ENCODE data around the gene GALNT11.
A peak's percentile ranks its signal among the peaks of the same experiment; 100 is the strongest.

GALNT11 gene

DNA sequence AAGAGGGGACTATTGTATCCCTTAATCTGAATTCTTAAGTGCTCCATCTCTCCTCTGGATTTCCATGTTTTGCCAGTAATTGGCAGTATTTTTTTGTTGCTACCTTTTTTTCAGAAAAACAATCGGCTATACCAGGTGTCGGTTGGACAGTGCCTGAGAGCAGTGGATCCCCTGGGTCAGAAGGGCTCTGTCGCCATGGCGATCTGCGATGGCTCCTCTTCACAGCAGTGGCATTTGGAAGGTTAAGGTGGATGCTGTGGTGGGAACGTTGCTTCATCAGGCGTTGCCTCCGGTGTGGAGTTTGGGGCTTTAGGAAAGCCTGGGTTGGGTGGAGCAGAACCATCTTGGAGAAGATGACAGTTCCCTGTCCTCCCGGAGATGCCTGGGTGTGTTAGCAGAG is 96.0 kb downstream of the GALNT11 start:
- no peak for DNase-seq

DNA sequence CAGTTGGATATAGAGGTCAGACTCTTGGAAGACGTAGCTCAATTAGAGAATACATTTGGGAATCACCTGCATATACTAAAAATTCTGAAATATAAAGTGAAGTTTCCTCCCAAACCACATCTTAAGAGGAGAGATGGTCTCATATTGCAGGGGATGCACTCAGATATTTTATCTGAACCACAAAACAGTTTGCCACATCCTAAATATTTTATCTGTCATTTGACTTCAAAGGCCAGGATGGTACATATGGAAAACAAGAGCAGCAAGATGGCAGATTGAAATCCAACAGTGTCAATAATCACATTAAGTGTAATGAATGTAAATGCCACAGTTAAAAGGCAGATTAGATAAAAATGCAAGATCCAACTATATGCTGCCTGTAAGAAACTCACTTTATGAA is 97.1 kb downstream of the GALNT11 start:
- no peak for DNase-seq

DNA sequence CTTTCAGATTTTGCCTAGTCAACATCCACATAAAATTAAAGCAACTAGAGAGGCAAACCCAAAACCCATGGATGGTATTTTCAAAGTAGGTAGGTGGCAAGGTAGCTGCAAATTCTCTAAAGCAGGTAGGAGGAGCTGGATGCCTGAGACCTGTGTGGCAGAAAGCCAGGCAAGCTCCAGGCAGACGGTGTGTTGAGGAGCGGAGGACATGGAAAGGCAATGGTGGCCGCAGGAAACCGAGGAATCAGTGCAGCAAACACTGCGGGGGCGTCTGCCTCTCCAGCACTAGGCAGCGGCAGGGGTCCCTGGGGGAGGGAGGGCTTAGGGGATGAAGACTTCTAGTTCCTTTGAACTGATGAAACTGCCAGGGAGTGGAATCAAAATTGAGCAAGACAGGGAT is 101.3 kb downstream of the GALNT11 start:
- no peak for DNase-seq

DNA sequence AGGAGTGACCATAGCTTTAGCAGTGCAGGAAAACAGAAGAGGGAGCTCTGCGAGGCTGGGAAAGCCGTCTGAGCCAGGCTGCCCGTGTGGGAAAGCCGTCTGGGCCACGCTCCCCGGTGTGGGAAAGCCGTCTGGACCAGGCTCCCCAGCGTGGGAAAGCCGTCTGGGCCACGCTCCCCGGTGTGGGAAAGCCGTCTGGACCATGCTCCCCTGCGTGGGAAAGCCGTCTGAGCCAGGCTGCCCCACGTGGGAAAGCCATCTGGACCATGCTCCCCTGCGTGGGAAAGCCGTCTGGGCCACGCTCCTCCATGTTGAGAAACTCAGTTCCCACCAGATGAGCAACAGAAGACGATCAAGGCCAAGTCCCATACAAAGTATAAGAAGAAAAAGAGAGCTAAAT is 101.8 kb downstream of the GALNT11 start:
- DNase-seq, result no peak

DNA sequence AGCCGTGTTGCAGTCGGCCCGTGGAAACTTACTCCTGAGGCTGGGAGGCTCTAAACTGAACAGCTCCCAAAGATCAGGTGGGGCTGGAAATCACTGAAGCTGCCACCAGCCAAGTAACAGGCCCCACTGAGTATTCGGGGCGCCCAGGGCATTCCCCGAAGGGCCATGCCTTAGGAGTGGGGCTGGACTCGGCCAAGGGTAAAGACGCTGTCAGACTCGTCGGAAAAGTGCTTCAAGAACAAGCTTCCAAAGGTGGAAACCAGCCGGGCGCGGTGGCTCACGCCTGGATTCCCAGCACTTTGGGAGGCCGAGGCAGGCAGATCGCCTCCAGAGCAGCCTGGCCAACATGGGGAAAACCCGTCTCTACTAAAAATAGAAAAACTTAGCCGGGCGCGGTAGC is 102.8 kb downstream of the GALNT11 start:
- no peak for DNase-seq

DNA sequence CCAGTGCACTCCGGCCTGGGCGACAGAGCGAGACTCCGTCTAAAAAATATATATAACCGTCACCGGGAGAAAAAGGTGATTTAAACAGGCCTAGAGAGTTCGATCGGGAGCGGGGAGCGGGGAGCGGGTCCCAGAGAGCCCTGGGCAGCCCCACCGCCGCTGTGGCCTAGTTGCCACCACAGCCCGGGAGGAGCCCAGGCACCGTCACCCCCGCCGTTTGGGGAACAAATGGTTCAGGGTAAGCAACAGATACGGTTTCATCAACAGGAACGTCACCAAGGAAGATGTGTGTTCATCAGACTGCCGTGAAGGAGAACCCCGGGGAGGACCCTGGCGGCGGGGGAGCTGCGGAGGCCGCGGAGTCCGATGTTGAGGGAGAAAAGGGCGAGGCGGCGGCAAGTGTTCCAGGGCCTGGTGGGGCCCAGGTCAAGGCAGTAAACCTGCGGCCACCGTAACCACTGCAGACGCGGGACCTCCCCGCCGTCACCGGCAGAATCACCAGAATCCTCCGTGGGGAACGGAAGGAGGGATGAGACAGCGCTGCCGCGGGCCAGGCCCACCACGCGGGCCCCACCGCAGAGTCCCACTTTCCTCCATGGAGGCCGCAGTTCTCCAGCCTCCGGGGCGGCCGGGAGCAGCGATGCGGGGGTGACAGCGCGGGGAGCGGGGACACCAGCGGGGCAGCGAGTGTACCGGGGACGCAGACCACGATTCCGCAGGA is 103.4 kb downstream of the GALNT11 start:
- DNase-seq, result no peak

DNA sequence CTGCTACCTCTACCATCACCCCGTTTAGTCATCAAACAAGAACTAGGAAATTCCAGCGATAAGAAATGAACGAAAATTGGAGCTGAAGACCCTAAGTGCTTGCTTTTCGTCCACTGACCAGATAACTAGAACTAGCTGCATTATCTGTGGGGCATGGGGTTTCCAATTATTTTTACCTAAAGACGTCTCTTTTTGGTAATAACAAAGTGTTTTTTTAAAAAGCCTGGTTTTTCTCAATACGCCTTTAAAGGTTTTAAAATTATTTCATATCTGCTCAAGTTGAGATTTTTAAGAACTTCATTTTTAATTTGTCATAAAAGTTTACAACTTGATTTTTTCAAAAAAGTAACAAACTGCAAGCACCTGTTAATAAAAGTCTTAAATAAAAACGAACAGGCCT is 104.2 kb downstream of the GALNT11 start:
- DNase-seq, result no peak

DNA sequence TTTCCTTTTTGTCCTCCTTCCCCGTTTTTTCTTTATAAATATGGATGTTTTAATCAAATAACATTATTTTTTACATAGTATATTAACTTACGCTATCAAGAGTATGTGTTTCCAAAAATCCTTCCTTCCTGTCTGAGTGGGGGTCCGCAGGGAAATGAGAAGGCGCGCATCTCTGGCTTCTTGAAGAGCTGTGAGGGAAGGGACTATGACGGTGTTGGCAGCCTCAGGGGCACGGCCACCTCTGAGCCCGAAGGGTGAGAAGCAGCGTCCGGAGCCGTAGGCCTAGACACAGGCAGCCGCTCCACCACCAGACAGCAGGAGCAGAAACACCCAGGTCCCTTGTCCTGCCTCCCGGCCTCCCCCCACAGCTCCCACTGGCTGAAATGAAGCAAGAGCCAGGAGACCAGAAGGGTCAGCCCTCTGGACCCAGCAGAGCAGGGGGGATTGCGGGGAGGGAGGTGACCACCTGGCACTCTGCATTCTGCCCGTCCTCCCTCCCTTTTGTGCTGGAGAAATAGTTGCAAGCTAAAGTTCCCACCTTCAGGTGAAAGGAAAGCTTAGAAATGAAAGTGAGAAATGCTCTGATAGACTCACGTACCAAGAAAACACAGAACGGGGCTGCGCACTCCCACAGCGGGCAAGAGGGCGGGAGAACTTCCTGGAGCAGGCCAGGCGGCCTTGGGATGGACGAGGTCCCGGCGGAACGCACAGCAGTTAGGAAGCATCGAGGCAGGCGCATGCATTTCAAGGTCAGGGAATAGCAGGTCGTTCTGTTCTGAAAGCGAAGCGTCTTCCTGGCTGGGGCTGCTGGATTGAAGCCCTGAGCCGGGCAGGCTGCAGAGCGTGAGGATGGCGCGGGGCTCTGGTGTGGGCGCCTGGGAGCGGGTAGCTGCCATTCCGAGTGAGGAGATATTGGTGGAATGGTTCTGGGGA is 105.5 kb downstream of the GALNT11 start:
- no peak for DNase-seq

DNA sequence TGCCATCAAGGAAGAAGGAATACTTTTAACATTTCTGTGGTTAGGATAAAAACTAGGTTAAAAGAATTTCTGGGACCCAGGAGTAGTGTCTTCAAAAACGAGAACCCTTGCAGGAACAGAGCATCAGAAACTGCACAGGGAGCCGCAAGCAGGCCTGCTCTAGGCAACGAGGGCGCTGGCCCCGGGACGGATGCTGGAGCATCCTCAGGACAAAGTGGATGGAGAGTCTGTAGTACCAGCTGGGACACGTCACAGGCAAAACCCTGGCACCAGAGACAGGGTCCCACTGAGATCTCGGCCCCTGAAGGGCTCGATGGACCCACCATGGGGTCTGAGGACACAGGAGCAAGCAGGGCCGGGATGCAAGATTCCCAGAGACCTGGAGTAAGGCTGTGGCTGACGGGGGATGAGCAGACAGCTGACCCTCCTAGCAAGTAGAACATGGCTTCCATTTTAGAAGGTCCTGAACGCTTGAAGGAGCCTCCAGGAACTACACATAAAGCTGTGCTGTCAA is 106.6 kb downstream of the GALNT11 start:
- no peak for DNase-seq

DNA sequence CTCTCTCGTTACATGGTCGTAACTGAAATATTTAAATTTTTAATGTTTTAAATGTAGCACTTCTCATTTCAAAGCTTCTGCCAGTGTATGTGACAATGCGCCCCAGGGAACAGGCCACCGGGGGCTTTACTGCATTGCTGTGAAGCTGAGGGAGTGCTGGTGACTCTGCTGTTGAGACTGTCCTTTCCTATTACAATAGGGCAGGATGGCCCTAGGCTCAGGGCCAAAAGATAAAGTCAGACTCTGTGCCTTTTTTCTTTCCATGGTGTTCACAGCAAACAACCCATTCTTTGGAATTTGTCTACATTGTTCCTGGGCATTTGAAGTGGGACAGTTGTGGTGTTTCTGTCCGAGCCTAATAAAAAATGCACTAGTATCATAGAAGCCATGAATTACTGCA is 107.3 kb downstream of the GALNT11 start:
- no peak for DNase-seq

DNA sequence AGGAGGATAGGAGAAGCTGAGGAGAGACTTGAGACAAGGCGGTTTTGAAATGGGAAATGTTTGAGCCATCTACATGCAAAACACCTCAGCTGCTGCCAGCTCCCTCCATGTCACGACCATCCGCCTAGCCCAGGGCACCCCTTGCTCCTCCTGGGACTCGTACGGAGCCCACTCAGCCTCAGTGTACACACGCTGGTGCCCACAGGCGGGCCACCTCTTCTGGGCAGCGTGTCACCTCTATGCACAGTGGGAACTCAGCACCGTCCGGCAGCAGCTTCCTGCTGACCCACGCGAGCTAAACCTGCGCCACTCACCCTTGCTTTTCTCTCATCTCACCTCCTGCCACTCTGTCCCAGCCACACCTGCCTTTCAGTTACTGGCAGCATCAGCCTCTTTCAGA is 108.3 kb downstream of the GALNT11 start:
- DNase-seq, result no peak

DNA sequence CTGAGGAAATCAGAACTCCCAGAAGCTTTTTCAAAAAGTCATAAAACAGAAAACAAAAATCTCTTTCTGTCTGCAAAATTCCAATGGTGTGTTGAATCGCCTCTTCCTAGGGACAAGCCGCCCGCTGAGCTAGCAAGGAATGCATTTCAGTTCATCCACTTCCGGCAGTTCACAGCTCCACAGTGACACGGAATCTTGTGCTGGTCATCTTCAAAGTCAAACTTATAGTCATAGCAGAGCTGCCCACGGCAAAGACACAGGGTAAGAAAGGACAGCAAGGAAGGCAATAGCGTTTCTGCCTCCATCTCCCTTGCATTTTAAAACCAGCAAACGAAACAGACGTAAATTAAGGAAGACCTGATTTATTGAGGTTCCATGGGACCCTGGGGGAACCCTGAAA is 111.2 kb downstream of the GALNT11 start:
- DNase-seq, result no peak

DNA sequence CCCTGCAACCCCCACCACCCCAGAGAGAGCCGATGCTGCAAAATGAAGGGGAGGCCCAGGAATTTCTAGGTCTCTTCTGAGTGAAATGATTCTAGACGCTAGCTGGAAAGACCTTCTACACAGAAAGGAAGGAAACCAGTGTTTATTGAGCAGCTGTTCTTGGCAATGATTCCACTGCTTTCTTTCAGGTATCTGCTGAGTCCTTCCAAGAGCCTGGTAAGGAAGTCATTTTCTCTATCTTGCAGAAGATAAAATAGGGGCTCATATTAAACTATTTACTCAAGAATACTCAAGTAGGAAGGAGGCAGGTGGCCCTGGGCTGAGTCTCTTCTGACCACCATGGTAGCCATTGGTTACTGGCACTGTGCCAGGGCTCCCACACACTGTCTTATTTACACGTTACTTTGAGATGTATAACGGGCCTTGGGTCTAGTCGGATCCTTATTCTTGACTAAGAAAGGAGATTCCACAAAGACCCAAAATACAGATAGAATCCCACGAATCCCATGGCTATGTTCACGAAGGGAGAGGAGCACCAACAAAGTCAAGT is 112.1 kb downstream of the GALNT11 start:
- DNase-seq, result peak; percentile 25

DNA sequence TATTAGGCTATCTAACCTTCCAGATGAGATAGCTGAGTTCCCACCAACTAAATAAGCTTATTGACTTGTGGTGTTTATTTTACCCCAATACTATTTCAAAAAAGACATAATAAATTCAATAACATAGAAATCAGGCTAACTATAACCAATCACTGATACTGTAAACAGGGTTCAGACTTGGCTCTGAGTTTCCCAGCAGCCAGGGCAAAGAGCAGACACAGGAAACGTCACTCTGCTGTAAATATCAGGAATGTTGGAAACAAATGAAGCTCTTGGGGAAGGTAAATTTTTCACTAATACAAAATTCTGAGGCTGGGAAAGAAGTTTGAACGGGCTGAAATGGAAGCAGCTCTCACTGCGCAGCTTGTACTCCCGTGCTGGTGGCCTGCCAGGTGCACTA is 114.6 kb downstream of the GALNT11 start:
- no peak for DNase-seq

DNA sequence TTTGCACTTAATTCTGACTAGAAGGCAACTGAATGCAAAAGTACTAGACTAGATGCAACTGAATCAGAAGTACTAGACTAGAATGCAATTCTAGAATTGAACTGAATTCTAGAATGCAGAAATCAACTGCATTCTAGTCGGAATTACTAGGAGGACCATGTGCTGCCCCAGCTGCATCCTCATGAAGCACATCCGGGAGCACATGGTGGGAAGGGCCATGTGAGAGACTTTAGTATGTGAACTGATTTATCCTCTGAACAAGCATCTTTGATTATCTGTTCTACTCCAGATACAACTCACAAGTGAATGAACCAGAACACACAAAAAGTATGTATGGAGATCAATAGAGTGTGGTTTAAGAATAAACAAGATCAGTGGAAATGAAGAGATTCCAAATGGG is 115.1 kb downstream of the GALNT11 start:
- DNase-seq, result no peak

DNA sequence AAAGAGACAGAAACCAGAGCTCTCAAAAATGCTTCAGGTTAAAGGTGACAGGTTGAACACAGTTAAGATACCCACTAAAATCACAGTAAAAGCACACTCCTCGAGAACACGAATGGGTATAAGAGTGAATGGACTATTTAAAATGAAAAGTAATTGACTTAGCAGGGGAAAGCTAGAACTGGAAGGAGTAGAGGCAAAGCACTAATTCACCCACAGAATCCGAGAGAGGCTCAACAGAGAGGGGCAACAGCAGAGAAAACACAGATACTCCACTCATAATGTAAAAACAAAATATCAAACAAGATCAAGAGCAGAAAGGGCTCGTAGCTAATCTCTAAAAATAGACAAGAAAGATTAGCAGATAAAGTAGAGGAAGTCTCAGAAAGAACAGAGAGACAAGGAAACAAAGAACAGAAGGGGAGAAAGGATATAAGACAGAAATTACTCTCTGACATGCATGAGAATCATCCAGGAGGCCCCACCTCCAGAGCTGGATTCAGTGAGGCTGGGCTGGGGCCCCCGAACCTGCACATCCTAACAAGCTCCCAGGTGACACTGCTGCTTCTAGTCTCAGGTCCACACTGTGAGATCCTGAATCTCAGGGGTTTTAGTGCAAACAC is 117.6 kb downstream of the GALNT11 start:
- DNase-seq, result no peak

DNA sequence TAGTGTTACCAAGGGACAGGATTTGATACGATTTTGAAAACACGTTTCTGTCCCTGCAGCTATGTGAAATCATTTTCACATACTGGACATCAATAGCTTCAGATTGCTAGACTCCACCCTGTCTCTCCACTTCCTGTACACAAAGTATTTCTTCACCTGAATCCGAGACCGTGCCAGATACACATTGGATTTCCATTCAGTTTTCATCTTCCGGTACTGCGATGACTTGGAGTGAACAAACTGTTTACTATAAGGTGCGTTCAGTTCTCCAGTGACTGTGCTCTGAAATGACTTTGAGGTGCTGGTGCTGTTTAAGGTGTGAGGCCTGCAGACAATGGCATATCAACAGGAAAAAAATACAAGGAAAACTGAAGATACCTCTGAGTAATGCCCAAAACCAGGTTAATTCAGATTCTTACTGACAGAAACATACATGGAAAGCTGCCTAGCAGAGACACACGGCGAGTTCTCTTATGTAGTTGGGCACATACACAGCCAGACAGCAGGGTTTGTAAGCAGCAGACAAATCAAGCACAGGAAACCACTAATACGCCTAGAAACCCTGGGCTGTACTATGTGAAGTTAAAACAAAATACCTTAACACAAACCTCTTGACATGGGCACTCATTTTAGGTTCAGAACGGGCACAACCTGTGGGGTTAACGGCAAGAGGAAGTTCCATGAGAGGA is 119.2 kb downstream of the GALNT11 start:
- DNase-seq, result no peak

DNA sequence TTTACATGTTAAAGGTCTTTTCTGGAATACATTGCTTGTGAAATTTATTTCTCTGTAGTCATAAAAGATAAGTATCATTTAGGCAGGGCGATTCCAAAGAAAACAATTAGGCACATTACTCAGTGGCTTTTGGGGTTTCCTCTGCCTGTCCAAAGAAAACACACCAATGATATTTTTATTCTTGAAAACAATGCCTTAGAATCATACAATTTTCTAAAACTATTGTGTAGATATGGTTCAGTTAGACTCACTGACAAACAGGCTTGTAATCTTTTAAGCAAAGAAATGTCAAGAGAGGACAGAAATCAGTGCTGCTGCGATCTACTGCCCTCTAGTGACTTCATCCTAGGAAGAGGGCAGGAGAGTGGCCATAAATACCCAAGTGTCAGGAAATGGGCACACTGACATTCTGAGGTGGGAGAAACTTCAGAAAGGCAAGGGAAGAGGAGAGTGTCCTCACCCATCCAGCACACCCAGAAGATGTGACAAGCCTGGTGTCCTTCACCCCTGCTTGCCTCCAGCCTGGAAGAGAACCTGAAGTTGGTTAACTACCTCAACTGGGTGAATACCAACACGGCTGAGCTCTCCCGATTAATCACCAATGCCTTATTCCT is 120.5 kb downstream of the GALNT11 start:
- DNase-seq, result no peak

DNA sequence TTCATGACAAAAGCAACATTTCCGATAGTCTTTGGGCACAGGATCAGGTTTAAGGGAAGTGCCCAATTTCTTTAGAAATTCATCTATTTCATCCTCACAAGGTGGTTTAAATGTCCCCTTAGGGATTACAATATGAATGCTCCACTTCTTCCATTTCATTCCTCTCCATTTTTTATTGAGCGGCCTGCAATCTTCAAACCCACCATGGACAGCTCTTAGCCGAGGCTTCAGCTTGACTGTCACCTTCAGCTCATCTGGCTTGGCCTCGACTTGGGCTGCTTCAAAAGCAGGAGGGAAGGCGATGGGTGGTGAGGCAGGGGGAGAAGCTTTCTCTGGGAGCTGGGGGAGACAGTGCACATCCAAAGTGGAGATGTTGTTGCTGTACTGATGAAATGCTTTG is 123.2 kb downstream of the GALNT11 start:
- DNase-seq, result no peak

DNA sequence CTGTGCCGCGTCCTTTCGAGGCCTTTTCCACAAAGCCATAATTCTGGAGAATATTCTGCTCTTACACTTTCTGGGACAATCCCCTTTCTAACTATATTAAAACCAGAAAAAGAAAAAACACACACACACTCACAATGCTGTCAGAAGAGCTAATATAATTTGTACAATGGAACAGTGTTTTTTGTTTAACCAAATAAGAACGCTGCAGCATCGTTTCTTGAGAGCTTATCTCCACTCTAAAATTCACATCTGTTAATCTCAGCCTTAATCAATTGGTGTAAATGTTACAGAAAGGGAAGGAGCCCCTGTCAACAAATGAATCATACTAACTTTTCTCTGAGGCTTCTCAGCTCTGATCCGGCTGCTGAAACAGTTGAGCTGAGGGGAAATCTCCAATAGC is 123.9 kb downstream of the GALNT11 start:
- no peak for DNase-seq

DNA sequence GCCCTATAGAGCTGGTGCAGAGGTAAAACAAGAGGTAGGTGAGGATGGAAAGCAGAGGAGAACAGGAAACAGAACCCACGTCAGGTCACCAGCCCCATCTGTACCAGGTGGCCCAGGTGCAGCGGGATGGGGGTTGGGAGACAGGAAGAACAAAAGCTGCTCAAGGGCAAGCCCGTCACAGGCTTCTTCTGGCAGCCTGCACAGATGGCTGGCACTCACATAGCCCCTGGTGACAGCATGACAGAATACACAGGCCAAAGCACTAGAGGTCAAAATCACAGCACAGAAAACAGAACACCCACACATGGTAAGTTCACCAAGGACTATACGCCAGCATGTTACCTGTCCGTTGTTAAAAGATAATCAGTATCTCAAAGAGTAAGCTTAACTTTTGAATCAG is 126.8 kb downstream of the GALNT11 start:
- DNase-seq, result no peak
